SK-N-SH treated with all-trans-retinoic acid at 6 μM for 48 hours (cell line): Measurements from ENCODE around the gene ISOC2.

Source experiments
- ARNTL ChIP-seq: fragments of 450-650 bp; formaldehyde crosslinking; IDR thresholded peaks from 2 replicates; pipeline ENCODE4 v1.5.0; 2020; ENCODE audit warnings: low read depth, mild to moderate bottlenecking, moderate library complexity, borderline replicate concordance
- CSRNP3 ChIP-seq: fragments of 250-450 bp; sonication (Bioruptor Pico); IDR thresholded peaks from 2 replicates; pipeline ENCODE4 v1.5.1; 2021; ENCODE audit warnings: mild to moderate bottlenecking, moderate library complexity
- SNAI2 ChIP-seq: fragments of 250-450 bp; sonication (Bioruptor Pico); IDR thresholded peaks from 2 replicates; pipeline ENCODE4 v1.5.0; 2020; ENCODE audit warnings: mild to moderate bottlenecking, moderate library complexity
- ZC3H10 ChIP-seq: fragments of 250-450 bp; sonication (Bioruptor Pico); IDR thresholded peaks from 2 replicates; pipeline ENCODE4 v1.5.1; 2021; ENCODE audit warnings: mild to moderate bottlenecking, moderate library complexity
- ZFP3 ChIP-seq: fragments of 250-450 bp; sonication (Bioruptor Pico); IDR thresholded peaks from 2 replicates; pipeline ENCODE4 v1.5.0; 2020; ENCODE audit warnings: mild to moderate bottlenecking, moderate library complexity
- ZFP30 ChIP-seq: fragments of 450-650 bp; formaldehyde crosslinking; IDR thresholded peaks from 2 replicates; pipeline ENCODE4 v1.5.0; 2022; ENCODE audit warnings: mild to moderate bottlenecking, moderate library complexity
- ZNF565 ChIP-seq: fragments of 450-650 bp; formaldehyde crosslinking; conservative IDR thresholded peaks from 2 replicates; pipeline ENCODE4 v1.5.0; 2020; ENCODE audit warnings: low read depth, mild to moderate bottlenecking, moderate library complexity
- TF ChIP-seq, protein P1 (sequence below): fragments of 250-450 bp; sonication (Bioruptor Pico); IDR thresholded peaks from 2 replicates; pipeline ENCODE4 v1.8.0; 2020; ENCODE audit warnings: mild to moderate bottlenecking, moderate library complexity, borderline replicate concordance

- no peak for TF ChIP-seq ARNTL (CRISPR knock-in tag)
- no peak for TF ChIP-seq ZFP30 (CRISPR knock-in tag)
- TF ChIP-seq ZFP3 (CRISPR knock-in tag): no peak
- TF ChIP-seq CSRNP3 (CRISPR knock-in tag): no peak
- TF ChIP-seq, protein P1, sequence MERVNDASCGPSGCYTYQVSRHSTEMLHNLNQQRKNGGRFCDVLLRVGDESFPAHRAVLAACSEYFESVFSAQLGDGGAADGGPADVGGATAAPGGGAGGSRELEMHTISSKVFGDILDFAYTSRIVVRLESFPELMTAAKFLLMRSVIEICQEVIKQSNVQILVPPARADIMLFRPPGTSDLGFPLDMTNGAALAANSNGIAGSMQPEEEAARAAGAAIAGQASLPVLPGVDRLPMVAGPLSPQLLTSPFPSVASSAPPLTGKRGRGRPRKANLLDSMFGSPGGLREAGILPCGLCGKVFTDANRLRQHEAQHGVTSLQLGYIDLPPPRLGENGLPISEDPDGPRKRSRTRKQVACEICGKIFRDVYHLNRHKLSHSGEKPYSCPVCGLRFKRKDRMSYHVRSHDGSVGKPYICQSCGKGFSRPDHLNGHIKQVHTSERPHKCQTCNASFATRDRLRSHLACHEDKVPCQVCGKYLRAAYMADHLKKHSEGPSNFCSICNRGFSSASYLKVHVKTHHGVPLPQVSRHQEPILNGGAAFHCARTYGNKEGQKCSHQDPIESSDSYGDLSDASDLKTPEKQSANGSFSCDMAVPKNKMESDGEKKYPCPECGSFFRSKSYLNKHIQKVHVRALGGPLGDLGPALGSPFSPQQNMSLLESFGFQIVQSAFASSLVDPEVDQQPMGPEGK (CRISPR knock-in tag): no peak
- no peak for TF ChIP-seq ZC3H10 (CRISPR knock-in tag)
- TF ChIP-seq SNAI2 (CRISPR knock-in tag): no peak
- TF ChIP-seq ZNF565: no peak
Measured at GRCh38 chr19:55443824-55444480, 17.5 kb downstream of the ISOC2 start.
